ENCODE measurements around the gene LRP2.
"Not testable (repeated sequence)": the region's sequence is repeated elsewhere in the genome, so short reads cannot be mapped to it uniquely, and the experiment has no call there.

LRP2 gene

DNA sequence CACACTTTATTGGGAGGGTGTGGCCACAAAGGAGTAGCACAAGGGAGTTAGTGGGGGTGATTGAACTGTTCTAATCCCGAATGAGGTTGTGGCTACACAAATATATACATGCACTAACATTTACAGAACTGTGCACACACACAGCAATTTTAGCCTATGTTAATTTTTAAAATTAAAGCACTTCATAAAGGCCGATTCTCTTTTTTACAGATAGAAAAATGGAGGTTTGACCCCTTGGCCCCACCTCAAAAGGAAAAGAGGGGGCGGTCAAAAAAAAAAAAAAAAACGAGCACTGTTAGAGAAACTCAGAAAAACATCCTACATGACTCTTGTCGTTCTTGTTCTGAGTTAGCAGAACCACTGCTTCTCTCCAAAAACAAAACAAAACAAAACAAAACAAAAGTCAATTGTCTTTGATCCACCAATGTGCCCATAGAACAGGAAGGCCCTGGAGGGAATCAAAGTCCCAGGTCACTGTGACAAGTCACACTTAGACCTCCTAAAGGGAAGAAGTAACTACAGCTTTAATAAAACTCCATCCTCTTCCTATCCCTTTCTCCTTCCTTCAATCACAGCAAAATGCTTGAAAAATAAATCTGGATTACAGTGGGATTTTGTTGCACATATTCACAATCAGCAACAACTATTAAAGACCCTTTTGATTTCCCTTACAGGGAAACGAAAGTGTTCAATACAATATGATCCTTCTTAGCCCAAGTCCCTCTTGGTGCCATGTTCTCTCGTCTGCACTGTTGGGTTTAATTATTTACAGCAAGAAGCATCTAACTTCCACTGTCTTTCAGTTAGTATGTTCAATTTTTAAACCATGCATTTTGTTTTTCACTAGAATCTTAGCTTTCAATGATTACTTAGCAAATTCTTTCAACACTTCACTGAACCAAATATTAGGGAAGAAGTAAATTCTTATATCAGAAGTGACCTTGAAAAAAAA, 16.6 kb downstream of the LRP2 start:
- no peak for DNase-seq

DNA sequence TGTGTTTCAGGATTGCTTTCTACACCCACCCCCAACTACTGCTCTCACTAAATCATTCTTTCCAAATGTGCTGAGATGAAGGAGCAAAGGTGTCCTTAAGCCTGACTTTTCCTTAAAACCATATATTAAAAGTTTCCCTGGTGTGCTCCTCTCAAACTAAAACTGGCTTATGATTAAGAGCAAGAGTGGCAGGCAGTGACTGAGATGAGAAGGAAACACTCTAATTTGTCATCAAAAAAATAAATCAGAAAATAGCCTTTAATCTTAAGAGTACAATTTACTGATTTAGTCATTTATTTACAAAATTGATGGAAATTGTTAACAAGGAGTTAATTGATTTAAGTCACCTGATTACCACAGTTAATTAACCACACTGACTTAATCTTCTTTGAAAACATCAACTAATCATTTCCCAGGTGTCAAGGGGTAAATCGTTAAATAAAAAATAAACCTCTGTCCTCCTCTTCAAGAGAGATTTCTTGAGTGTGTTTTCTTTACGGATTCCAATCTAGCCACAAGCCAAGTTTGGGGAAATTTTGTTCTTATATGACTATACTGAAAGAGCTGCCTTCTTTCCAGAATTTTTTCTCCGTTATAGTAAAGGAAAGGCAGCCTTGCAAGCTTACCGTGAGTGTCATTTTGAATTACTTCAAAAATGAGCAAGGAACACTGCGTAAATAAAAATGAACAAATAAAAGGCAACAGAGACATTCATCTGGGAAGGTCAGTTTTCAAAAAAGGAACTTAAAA, 17.4 kb downstream of the LRP2 start:
- no peak for DNase-seq

DNA sequence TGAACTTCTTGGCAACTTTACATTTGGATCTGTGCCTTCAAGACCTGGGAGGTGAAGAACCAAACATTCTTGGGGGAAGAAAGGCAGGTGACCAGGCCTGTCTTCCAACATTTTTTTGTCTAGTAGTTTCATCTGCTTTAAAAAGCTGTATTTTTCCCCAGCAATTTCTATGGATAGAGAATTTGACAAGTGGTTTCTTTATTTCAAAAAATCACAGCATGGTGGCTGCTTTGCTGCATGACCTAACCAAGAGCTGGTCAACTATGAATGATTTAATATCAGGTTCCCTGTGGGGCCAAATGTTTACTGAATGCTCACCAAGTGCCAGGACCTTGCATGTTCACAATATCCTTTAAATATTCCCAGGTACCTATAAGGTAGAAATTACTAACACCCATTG, 19.1 kb downstream of the LRP2 start:
- DNase-seq = no peak

DNA sequence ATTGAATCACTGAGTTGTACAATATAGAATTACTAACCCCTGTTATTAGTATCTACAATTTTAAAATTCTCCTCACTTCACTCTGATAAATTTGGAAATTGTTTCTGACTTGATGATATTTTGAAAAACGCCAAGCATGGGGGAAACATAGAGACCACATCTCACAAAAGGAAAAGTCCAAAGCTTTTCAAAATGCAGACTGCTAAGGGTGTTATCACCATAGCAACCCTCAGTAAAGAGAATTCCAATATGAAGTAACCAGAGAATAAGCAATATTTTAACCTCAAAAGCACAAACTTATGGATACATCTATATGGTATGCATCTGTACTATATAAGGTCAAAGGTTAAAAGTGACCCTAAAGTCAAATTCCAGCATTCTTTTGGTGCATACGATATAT, 22.7 kb downstream of the LRP2 start:
- DNase-seq = no peak

DNA sequence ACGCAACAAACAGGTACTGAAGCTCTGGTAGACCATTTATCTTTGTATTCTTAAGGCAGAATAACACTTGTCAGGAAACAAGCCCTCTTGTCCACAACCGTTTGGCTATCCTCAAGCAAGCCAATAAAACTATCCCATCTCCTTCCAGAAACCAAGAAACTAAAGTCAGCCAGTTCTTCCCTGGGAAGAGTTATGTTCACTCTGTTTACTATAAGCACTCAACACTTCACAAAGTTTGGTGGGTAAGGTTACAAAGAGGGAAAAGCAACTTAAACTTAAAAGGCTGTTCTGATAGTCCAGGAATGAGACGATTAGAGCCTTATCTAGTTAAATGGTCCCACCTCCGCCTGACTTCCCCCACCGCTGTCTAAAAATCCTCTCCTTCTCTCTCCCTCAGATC, 25.6 kb downstream of the LRP2 start:
- DNase-seq = no peak

DNA sequence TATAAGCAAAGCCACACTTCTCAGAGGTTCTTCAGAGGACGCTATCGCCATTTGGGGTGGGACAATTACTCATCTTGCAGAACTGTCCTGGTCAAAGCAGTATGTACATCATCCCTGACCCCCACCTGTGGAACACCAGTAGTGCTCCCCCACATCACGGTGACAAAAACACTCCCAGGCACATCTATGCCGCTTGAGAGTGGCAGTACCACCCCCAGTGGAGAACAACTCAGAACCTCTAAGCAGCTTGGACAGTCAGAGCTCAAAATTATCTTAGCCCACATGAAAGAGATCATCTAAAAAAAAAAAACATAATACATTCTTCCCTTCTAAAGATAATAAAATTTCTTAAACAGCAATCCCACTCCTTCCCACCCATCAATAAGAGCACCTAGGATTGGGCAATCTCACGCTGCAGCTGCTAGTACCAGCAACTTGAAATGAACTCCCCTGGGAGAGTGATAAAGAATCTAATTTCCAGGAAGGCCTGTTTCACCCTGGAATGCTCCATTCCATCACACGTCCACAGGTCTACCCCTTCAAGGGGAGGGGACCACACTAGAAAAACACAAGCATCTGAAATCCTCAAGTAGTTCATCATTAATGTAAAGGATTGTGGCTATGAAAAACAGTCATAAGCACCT, 31.7 kb downstream of the LRP2 start:
- no peak for DNase-seq

DNA sequence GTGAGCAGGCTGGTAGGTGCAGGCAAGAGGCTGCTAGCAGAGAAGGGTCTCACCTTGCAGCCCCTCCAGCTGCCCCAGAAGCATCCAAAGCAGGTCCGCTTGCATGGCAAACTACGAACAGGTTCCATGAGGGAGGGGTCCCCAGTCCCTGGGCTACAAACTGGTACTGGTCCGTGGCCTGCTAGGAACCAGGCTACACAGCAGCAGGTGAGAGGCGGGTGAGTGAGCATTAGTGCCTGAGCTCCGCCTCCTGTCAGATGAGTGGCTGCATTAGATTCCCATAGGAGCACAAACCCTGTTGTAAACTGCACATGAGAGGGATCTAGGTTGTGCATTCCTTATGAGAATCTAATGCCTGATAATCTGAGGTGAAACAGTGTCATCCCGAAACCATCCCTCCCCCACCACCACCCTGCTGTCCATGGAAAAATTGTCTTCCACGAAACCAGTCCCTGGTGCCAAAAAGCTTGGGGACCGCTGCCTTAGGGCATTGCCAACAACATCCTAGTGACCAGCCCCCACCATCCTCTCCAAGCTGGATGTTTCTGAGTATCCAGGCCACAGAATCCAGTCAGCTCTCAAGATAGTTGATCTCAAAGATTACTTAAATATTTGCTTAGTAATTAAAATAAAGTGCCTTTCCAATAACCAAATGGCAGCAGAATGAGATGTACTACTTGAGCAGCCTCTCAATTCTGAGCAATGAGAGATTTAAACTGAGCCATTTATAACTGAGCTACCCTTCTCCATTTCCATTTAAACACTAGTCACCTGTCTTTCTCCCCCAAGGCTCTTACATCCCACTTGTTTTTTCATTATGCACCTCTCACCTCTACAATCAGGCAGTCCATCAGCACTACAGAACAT, 32.4 kb downstream of the LRP2 start:
- DNase-seq = no peak

DNA sequence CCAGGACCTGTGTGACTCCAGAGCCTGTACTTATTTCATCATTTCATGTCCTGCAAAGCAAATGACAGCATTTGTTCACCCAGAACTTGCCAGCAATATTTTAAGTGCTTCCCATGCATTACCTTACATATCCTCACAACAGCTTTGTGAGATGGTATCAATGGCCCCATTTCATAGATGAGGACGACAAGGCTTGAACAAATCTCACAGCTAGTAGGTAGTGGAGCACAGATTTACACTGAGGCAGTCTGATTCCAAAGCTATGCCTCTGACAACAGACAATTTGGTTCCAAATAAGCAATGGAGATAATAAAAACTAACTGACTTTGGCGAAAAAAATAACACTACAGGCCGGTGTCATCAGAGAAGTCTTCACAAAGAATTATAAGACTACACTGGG, 33.5 kb downstream of the LRP2 start:
- DNase-seq = no peak

DNA sequence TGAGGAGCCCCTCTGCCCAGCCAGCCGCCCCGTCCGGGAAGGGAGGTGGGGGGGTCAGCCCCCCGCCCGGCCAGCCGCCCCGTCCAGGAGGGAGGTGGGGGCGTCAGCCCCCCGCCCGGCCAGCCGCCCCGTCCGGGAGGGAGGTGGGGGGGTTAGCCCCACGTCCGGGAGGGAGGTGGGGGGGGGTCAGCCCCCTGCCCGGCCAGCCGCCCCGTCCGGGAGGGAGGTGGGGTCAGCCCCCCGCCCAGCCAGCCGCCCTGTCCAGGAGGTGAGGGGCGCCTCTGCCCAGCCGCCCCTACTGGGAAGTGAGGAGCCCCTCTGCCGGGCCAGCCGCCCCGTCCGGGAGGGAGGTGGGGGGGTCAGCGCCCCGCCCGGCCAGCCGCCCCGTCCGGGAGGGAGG, 34.5 kb downstream of the LRP2 start:
- not testable (repeated sequence) for DNase-seq

DNA sequence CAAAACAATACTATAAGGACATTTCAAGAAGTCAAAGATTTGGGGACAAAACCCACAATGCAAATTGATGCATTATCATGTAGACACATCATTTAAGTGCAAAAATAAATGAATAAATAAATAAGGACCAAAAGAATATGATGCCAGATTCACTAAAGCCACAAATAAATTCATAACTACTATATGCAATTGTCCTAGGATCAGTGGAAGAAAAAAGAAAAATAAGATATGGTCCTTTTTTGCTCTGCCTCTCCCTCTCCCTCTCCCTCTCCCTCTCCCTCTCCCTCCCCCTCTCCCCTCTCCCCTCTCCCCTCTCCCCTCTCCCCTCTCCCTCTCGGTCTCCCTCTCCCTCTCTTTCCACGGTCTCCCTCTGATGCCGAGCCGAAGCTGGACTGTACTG, 36.4 kb downstream of the LRP2 start:
- not testable (repeated sequence) for DNase-seq

DNA sequence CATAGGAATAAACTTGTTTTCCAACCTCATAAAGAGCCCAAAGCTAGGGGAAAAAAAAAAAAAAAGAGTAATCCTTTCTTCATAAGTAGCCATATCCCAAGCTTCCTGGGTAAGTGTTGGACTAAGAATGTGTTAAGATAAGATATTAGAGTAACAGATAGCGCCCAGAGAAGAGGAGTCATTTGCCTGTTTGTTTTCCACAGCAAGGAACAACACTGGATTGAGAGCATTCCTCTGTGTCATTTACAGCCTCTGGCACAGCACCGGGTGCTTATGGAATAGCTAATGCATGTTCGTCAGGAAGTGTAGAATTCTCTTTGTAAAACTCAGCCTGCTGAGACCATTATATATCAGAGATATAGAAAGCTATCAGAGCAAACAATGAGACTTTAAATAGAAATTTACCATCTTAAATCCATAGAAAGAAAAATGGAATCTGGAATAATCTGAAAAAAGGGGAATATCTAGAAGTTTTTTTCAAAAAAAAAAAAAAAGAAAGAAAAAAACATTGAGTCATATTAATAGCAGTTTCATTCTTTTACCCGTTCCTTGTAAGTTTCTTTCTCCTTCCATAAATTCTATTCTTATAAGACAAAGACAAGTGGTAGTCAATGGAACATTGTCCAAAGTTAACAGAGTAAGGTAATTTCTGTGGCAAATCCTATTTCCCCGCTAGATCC, 37.6 kb downstream of the LRP2 start:
- no peak for DNase-seq

DNA sequence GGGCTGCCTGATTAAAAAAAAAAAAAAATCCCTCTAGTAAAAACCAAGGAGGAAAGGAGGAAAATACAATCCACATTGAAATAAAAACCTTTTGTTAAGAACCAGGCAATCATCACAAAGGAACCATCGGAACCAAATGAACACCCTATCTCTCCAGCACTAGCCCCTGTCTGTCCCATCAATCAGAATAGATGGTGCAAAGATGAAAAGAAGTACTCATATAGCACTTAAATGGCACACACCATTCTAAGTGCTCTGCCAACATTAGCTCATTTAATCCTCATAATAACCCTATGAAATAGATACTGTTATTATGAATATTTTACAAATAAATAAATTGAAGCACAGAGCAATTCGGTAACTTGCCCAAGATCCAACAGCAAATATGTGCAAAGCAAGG, 38.5 kb downstream of the LRP2 start:
- no peak for DNase-seq

DNA sequence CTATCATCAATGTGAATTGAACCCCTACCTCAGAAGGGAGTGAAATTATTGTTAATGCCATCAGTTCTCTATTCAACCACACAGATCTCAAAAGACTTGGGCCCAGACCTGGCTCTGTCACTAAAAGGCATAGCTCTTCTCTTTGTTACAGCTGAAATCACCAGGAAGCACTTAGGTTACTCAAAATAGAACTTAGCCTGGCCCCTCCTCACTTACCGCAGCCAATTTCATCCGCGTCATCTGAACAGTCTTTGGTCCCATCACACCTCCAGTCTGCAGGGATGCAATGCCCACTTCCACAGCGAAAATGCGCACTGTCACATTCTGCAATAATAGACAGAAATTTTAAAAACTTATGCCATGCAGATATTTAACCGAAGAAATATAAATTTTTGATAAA, 41.8 kb downstream of the LRP2 start:
- DNase-seq = no peak

DNA sequence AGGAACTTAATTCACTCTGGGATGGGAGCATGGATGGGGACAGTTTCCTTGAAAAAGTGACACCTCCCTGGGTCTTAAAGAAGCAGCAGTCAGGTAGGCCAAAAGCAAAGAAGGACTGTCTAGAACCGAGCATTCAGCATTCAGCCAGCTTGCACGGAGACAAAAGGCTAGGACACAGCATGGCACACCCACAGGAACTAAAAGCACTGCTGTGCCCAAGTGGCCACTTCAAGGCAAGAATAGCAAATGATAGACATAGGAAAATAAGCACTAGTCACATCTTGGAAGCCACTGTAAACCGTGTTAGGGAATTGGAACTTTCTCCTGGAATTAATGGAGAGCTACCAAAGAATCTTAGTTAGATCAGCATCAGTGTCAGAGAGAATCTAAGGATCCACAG, 47.0 kb downstream of the LRP2 start:
- DNase-seq = no peak

DNA sequence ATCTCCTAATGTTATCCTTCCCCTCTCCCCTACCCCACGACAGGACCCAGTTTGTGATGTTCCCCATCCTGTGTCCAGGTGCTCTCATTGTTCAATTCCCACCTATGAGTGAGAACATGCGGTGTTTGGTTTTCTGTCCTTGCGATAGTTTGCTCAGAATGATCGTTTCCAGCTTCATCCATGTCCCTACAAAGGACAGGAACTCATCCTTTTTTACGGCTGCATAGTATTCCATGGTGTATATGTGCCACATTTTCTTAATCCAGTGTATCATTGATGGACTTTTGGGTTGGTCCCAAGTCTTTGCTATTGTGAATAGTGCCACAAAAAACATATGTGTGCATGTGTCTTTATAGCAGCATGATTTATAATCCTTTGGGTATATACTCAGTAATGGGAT, 54.0 kb downstream of the LRP2 start:
- DNase-seq = not testable (repeated sequence)

DNA sequence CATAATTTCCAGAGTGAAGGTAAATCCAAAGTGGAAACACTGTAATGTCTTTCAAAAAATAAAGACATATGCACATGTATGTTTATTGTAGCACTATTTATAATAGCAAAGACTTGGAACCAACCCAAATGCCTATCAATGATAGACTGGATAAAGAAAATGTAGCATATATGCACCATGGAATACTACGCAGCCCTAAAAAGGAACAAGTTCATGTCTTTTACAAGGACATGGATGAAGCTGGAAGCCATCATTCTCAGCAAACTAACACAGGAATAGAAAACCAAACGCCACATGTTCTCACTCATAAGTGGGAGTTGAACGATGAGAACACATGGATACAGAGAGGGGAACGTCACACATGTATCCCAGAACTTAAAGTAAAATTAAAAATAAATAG, 57.6 kb downstream of the LRP2 start:
- DNase-seq = not testable (repeated sequence)

DNA sequence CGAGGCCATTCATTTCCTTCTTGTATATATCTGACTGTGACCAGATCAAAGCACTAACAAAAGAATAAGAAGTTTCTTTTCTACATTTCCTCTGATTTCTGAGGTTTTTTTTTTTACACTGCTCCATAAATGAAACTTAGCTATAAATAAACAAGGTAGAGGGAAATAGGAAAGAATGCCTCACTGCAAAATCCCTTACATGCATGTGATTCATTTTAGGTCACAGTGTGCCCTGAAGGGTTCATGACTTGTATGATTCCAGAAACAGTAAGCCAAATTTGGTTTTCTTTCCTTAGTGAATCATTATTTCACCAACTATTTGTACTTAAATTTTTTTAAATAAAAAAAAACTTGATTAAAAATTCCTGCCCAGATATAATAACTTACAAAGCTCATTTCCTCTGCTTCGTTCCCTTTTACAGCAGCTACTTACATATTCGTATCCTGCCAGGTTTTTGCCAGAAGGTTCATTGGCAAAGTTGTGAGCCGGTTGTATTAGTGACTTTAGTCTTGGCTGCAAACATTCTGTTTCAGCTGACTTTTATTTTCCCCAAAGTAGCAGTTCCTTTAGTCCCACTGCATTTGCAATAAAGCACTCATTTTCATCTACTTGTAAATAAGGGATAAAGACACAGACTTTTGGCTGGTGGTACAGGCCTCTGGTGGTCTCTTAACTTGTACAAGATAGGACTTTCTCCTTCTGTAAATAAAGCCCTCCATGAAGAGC, 58.6 kb downstream of the LRP2 start:
- no peak for DNase-seq

DNA sequence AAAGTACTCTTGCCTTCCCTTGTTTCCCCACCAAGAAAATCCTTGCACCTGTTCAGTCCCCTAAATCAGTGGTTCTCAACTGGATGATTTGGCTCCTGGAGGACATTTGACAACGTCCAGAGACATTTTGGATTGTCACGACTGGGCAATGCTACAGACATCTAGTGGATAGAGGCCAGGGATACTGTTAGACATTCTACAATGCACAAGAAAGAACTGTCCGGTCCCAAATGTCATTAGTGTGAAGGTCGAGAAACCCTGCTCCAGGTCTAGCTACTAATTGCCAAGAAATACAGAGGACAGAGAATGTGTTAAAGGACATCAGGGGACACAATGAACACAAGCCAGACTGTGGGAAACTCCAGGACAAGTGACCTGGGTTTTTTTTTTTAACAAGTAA, 60.0 kb downstream of the LRP2 start:
- no peak for DNase-seq

DNA sequence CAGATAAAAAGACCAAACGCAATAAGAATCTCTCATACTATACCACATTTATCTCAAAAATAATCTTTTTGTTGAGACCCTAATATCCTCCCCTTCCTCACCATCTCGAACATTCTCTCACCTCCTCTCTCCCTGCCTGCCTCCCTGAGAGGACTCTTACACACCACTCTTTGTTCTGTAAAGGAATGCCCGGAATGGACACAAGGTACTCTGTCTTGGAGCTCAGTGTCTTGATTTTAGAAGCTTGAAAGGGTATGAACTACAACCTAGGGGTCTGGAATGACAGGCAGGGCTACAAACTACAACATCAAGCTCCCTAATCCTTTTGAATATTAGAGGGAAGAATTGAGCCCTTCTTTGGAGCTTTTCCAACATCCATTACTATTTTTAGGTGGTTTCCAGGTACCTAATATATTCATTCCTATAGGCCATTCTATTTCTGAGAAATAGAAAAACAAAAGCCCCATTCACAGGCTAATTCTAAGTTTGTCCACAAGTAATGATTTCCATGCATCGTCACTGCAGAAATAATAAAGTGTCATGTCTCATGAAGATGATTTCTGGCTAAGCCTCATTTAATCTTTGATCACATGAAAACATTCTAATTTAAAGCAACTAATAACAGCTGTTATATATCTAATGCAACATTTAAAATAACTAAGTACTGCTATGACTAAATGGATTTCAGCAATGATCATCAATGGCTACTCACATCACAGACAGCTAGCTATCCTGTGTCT, 60.6 kb downstream of the LRP2 start:
- DNase-seq = no peak

DNA sequence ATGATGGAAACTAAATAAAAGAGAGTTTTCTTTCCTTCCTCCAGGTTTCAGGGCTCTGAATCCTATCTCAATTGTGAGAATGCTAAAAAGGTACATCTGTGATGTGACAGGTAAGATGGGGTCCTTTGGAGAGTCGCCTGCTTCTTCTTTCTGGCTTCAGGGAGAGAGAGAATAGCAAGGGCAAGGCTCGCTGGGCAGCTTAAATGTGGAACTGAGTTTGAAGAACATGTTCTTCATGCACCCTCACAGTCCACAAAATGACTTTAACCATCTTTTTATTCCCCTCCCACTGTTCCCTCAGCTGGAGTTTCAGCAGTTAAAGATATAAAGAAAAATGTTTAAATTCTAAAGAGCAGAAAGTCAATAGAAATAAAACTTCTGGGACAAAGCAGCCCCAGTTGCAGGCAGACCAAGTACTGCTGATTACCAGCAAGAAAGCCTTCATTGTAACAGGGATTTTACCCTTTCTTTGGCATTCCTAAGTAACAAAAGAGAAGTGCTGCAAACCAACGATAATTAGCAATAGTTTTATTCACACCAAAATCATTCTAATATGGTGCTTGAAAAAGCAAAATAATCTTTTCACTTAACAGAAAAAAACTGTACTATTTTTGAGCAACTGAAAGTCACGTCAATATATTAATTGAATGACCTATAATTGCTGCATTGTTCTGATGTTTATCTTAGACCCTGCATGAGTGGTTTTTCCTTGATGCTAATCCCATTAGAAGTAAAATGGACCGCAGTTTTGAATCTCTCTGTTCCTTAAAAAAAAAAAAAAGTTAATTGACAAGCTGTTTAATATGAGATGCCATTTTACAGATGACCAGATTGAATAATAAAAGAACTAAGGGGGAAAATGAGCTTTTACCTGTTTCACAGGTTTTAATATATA, 61.5 kb downstream of the LRP2 start:
- DNase-seq = no peak

Data from SHP77 treated with DMSO at 0.1 percent for 48 hours (cell line).